AG08396 (cell line): ENCODE data around the gene CLDN2.
"Not testable (repeated sequence)": the region's sequence is repeated elsewhere in the genome, so short reads cannot be mapped to it uniquely, and the experiment has no call there.

ENCODE experiments used
- DNase-seq: peaks from one replicate; pipeline ENCODE4 v3.0.0; 2012; ENCODE audit warnings: low spot score, mixed read lengths

CLDN2 gene

GRCh38 chrX:106919932-106920452 is at the start of gene CLDN2:
Gene CLDN2 (plus strand): TSS chrX:106920402. CDS start chrX:106928229, 7,827 bp downstream.
- DNase-seq, result no peak

DNA sequence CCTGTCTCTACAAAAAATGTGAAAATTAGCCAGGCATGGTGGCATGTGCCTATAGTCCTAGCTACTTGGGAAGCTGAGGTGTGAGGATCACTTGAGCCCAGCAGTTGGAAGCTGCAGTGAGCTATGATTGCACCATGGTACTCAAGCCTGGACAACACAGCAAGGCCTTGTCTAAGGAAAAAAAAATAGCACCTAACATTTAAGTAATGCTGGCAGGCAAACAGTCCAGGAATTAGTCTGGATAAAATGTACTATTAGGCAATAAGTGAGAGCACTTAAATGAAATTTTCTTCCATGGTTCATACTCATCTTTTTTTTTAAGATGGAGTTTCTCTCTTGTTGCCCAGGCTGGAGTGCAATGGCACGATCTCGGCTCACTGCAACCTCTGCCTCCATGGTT is 47.4 kb upstream of the CLDN2 start:
- not testable (repeated sequence) for DNase-seq

DNA sequence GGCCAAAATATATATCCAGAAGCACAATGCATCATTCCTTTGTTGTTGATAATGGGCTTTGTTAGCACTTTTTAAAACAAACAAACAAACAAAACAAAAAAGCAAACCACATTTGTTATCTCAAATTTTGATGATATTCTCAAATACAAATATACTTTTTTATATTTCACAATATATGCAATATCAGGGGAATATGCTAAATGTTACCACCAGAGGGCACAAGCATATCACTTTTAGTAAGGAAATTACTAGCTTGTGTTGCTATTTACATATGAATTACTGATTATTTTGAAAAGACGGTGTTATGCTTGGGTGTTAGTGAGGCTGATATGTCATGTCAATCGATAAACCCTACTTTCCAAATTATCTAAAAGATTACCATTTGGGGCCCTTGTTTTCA is 46.1 kb upstream of the CLDN2 start:
- no peak for DNase-seq

DNA sequence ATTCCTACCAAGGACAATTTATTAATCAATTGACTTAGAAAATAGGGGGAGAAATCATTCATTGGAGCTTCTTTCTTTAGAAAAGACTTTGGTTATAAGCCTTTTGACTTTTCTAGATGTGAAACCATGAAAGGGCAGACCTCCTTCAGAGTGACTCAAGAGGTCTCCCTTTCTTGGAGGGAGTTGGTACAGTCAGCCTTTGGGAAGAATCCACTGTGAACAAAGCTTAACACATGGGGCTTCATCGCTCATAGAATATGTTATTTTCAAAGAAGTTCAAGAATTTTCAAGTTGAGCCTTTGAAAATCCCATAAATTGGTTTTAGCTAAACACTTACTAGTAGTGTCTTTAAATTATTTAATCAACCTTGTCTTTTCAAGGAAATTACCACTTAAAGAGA is 45.1 kb upstream of the CLDN2 start:
- no peak for DNase-seq

GRCh38 chrX:106889468-106889867 is 30.7 kb upstream of the CLDN2 start:
- no peak for DNase-seq

DNA sequence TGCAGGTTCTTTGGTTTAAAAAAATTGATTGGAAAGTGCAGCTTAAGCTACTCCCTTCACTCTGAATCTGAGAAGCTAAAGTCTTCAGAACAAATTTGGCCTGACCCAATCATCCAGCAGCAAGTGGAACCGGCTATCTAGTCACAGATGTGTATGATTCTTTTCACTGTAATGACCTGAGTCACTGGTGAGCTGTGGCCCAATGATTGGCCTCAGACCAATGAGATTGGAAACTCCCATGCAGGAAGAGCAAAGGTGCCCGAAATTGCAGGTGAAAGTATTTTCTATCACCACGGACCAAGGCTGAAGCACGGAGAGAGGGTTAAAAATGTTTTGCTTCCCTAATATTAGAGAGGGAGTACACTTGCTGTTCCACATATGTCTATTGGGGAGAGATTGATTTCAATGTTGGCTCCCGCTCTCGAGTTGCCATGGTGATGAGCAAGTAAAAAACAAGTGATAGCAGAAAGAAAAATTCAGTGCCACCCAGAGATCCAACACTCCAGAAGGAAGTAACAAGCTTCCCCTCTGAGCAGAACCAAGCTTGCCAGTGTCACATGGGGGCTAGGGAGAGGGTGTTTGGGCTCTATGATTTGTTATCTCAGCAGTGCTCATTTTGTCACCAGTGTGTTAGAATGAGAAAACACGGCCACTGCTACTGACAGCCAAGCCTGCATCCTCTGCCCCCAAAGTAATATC is 28.3 kb upstream of the CLDN2 start:
- no peak for DNase-seq

DNA sequence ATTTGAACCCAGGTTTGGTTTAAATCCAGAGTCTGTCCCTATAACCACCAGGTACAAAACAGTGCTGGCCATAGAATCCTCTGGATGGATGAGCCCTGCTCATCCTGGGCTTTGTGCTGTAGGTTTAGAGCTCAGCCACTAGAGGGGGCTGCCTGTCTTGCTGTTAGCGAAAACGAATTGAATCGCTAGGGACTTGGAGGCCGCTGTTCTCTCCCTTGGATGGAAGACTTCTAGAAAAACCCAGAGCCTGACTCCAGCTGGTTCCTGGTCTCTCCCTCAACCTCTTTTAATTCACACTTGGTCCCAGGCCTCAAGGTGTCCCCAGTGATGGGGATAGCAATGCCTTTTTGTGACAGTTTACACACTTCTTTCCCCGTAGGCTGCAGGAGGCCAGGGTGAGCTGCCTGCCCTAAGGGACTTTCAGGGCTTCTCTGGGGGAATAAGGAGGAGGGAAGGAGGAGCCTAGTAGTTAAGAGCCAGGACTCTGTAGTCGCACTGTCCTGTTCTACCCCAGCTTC is 25.8 kb upstream of the CLDN2 start:
- DNase-seq, result peak; percentile 71

- peak; percentile 35 for DNase-seq
These were observed 25.2 kb upstream of the CLDN2 start for GRCh38 chrX:106894978-106895452.

GRCh38 chrX:106897259-106897658 is 22.9 kb upstream of the CLDN2 start:
- no peak for DNase-seq

- peak; percentile 27 for DNase-seq
These were observed 21.7 kb upstream of the CLDN2 start for GRCh38 chrX:106898462-106898861.

DNA sequence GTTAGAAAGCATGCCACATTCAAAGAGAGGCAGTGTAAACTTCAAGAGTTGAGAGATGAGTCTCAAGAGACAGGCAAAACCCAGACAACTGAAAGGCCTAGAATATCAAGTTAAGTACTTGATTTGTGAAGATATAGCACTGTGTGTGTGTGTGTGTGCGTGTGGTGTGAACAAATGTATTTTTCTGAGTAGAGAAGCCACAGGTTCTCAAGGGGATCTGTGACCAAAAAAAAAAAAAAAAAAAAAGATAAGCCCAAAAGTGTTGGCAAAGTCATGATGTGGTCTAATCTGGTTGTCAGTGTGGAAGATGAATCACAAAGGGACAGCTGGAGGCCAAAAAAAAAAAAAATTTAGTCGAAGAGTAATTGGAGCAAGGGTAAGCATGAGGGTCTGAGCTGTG is 20.9 kb upstream of the CLDN2 start:
- DNase-seq, result no peak

DNA sequence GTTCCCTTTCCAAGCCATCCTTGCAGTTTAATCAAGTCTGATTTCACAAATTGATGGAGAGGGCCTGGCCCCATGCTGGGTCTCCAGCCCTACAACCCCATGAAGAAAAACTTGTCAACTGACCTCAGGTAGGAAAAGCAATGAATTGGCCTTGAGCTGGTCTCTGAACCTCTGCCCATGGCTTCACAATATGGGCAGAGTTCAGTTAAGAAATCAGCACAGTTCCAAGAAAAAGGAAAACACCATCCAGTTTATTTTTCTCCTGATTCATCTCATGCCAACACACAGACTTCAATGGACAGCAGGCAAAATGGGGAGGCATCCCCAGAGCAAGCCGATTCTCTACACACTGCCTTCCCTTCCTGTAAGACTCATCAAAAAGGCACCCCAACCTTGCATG is 20.4 kb upstream of the CLDN2 start:
- DNase-seq, result no peak

DNA sequence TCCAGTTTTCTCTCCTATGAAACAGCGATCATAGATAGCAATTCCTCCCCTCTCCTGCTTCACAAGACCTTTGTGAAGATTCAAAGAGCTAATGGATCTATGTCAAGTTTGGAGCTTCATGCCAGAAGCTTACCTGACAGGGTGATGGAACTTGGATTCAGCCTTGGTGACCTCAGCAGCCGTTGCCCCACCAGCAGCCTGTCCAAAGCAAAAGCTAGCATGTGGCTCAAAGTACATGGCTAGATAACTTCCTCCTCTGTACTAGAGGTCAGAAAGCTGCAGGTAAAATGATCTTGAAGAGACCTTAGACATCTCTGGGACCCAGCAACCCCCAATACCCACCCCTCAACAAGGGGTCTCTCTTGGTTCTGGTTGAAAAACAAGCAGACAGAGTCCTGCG is 18.9 kb upstream of the CLDN2 start:
- no peak for DNase-seq

- no peak for DNase-seq
These were observed 18.4 kb upstream of the CLDN2 start for GRCh38 chrX:106901781-106902219.

- DNase-seq, result no peak
These were observed 17.5 kb upstream of the CLDN2 start for GRCh38 chrX:106902684-106903083.

GRCh38 chrX:106903291-106903824 is 16.8 kb upstream of the CLDN2 start, which contains the start of gene RIPPLY1:
Gene RIPPLY1 (minus strand): TSS chrX:106903341. CDS start chrX:106903287, 54 bp downstream.
- no peak for DNase-seq

- no peak for DNase-seq
These were observed 16.2 kb upstream of the CLDN2 start for GRCh38 chrX:106903856-106904528.

DNA sequence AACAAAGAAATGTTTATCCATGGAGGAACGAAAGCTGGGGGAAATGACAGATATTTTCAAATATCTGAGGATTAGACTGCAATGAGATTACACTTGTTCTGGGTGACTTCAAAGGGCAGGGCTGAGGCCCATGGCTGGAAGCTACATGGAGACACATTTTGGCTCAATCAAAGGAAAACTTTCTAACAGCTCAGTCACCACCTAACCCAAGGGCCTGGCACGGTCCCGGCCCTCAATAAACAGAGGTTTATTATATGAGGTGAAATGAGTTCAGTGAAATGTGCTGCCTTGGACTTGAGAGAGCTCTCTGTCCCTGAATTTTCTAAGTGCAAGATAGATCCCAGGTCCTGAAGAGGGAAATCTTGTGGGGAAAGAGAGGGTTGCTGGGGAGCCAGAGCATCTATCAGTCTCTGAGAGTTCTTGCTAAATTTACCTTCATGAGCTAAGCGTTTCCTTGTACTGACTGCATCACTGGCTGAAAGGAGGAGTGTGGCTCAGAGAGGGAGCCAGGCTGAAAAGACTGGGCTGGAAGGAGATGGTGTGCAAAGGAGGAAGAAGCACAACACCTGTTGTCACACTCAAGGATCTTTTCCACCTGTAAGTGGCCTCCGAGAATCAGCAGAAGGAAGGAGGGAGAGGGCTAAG is 15.0 kb upstream of the CLDN2 start:
- DNase-seq, result no peak

DNA sequence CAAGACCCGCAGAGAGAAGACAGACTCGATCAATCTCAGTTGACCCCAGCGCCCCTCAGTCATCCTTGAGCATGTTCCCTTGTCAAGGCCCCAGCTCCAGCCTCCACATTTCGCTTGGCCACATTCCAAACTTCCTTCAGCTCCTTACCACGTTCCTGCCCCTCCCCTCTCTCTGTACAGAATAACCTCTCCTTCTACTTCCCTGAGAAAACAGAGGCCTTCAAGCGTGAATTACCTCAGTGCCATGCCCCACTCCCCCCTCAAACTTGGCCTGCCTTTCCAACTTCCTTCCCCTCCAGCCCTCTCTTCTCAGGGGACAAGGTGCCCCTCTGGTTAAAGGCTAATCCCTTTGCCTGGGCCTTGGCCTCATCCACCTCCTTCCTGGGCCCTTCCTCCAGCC is 13.8 kb upstream of the CLDN2 start:
- no peak for DNase-seq

- DNase-seq, result no peak
These were observed 7.3 kb upstream of the CLDN2 start for GRCh38 chrX:106912864-106913263.

GRCh38 chrX:106917830-106918500 is 2.2 kb upstream of the CLDN2 start:
- DNase-seq, result no peak

DNA sequence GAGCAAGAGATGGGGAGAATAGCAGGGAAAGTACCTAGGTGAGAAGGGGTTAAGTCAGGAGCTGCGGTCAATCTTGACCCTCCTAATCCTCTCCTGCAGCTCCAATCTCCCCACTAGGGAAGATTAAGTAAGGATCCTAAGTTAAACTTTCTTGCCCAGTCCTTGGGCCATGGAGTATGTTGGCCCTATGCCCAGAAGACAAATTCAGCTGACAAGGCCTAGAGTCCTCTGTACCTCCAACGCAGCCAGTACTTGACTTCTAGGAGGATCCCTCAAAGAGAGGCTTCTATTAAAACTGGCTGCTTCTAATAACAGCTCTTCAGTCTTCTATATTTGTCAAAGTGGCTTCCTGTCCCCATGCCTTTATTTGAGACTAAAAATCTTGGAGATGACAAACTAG is 1.4 kb downstream of the CLDN2 start:
- no peak for DNase-seq
